HT-29 (cell line): ENCODE measurements around the gene GALNT5. TPM values are rescaled to one million over a fixed set of nuclear protein-coding genes. Genes with fewer than 3 reads are reported as not detected.
"Not testable (repeated sequence)": the region's sequence is repeated elsewhere in the genome, so short reads cannot be mapped to it uniquely, and the experiment has no call there.

Experiments used
- DNase-seq: peaks from one replicate; pipeline ENCODE4 v3.0.0-alpha.2; 2015; ENCODE audit warnings: low spot score
- total RNA-seq: library from RNA; depleted of rRNA; stranded (reverse); fragments of >200 nt; shearing (Covaris generic); gene quantifications from 2 replicates; pipeline ENCODE4 v1.2.3, GENCODE V29; 2014

GALNT5 gene
- total RNA-seq, 1 experiment from 2014 or later: 1.1 TPM

DNA sequence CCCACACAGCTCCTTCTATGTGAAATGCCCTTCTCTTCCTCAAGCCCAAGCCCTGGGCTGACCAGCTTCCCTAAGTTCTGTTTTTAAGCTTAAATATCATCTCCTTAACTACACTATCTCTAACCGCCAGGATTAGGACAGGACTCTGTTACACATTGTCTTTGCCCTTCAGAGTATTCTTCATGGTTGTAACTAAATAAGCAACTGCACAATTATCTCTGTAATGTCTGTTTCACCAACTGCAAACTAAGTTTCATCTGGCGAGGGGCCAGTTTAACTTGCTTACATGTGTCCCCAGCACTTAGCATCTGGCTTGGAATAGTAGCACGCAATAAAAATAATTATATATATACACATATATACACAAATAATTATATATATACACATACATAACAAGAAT lies 69.2 kb downstream of the GALNT5 start:
- no peak for DNase-seq

DNA sequence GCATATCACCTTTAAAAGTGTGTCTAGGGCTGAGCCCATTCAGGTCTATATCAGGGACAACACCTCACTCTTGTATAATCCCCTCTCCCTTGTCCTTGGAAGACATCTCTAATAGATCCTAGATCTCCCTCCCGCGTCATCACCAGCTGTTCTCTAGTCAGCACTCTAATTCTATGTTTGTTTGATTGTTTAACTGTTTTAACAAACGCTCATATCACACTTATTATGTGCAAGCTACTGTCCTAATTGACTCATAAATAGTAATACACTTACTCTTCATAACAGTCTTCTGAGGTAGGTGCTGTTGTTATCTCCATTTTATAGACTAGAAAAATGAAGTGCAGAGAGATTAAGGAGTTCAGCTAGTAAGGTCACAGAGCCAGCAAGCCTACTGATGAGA lies 69.7 kb downstream of the GALNT5 start:
- no peak for DNase-seq

GRCh38 chr2:157327621-157328500 lies 70.4 kb downstream of the GALNT5 start:
- DNase-seq: peak; percentile 89

- peak; percentile 36 for DNase-seq
These were observed 72.0 kb downstream of the GALNT5 start for GRCh38 chr2:157329524-157329923.

GRCh38 chr2:157333304-157334047 lies 76.0 kb downstream of the GALNT5 start:
- no peak for DNase-seq

GRCh38 chr2:157334335-157334734 lies 76.8 kb downstream of the GALNT5 start:
- DNase-seq: no peak

DNA sequence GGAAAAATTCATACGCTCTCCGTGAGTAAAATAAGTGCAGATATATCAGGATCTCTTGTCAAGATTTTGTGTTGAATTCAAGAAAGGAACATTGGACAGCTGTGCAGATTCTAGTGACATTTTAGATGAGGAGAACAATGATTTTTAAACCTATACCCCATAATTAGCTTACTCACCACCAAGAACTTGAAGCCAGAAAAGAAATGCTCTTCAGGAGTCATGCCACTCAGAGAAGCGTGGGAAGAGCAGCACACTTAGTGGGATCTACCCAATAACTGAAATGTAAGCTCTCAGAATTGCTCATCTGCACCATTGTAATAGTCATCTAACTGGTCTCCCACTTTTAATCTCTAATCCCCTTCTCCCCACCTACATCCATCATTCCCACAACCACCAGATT lies 77.3 kb downstream of the GALNT5 start:
- DNase-seq: no peak

GRCh38 chr2:157336137-157337010 lies 78.9 kb downstream of the GALNT5 start:
- peak; percentile 66 for DNase-seq

DNA sequence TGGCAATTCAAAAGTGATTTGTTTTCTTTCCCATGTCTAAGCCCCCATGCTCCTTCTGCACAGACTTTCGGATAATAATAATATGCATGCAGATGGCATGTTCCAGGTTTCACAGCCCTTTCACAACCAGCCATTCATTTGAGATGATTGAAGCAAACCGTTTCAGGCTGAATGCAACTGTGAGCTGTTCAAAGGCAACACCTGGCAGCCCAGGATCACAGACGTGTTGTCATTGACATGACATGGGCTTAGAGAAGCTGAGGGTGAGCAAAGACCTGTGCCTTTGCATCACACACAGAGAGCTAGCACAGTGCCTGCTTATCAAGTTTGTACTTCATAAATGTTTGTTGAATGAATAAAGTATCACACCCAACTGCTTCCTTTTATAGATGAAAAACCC lies 80.5 kb downstream of the GALNT5 start:
- no peak for DNase-seq

DNA sequence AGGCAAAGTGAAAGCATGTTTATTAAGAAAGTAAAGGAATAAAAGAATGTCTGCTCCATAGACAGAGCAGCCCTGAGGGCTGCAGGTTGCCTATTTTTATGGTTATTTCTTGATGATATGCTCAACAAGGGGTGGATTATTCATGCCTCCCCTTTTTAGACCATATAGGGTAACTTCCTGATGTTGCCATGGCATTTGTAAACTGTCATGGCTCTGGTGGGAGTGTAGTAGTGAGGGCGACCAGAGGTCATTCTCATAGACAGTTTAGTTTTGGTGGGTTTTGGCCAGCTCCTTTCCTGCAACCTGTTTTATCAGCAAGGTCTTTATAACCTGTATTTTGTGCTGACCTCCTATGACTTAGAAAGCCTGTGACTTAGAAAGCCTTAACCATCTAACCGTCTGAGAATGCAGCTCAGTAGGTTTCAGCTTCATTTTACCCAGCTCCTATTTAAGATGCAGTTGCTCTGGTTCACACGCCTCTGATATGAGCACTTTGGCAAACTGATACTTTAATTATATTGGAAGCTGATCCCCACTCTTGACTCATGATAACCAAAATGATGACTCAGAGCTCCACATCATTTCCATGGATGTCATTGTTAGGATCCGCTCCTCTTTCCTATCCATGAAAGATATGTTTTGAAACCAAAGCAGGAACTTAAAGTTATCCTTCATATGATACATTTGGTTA lies 82.6 kb downstream of the GALNT5 start:
- DNase-seq: no peak

GRCh38 chr2:157341381-157341780 lies 83.9 kb downstream of the GALNT5 start:
- DNase-seq: not testable (repeated sequence)

GRCh38 chr2:157345647-157346389 lies 88.3 kb downstream of the GALNT5 start:
- no peak for DNase-seq

DNA sequence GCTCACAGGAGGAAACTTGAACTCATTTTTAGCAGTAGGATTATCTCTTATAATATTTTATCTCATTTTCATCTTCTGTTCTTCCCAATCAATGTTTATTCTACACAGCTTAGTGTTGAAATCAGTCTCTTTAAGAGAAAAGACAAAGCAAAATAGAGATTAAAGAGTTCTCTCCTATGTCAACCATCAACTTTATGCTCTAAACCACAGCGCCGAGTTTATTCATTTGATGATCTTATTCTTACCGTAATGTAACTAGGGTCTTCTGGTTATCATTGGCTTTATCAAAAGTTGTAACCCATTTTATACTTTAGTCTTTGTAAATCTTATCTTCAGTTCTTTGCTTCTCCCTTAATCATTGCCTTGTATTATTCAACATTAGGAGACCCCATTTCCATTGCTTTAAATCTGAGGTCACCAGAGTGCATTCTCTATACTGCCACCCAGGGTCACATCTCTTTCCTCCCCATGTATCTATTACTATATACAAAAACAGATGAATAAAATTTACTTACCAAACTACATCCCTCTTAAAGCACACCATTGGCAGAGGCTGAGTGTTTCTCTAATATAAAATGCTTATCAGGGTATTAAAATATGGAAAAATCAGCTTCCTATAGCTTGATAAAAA lies 90.9 kb downstream of the GALNT5 start:
- no peak for DNase-seq

- no peak for DNase-seq
These were observed 92.5 kb downstream of the GALNT5 start for GRCh38 chr2:157349949-157350515.

GRCh38 chr2:157355618-157356017 lies 98.1 kb downstream of the GALNT5 start:
- no peak for DNase-seq

- no peak for DNase-seq
These were observed 102.1 kb downstream of the GALNT5 start for GRCh38 chr2:157359628-157360027.

DNA sequence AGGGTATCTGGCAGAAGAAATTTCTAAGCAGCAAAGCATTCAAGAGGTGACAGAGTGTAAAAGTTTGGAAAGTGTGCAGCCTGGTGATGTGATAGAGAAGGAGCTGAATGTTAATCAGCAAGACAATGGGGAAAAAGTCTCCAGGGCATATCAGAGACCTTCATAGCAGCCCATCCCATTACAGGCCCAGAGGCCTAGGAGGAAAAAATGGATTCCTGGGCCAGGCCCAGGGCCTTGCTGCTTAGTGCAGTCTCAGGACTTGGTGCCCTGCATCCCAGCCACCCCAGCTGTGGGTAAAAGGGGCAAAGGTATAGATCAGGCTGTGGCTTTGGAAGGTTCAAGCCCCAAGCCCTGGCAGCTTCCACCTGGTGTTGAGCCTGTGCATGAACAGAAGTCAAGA lies 104.0 kb downstream of the GALNT5 start:
- no peak for DNase-seq

DNA sequence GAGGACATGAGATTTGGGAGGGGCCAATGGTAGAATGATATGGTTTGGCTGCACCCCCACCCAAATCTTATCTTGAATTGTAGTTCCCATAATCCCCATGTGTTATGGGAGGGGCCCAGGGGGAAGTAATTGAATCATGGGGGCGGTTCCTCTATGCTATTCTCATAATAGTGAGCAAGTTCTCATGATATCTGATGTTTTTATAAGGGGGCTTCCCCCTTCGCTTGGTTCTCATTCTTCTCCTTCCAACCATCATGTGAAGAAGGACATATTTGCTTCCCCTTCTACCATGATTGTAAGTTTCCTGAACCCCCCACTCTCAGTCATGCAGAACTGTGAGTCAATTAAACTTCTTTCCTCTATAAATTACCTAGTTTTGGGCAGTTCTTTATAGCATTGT lies 105.1 kb downstream of the GALNT5 start:
- no peak for DNase-seq

GRCh38 chr2:157363612-157364101 lies 106.2 kb downstream of the GALNT5 start:
- DNase-seq: no peak
